Vagina (tissue), 2 donors: ENCODE data around the gene TBC1D16.

ENCODE experiments used
- CTCF ChIP-seq, 3 experiments: fragments of 450-650 bp in 2 of 3; fragments of 200-600 bp in 1 of 3; sonication (generic) in 1 of 3; IDR thresholded peaks; one replicate each; pipeline ENCODE4 v1.5.1; 2017 to 2019; ENCODE audit warnings: antibody characterized with exemption in 3 of 3, mild to moderate bottlenecking in 2 of 3, moderate library complexity in 2 of 3
- POLR2A ChIP-seq, 2 donors: fragments of 450-650 bp; IDR thresholded peaks; one replicate each; pipeline ENCODE4 v1.6.1; 2017; ENCODE audit warnings: antibody characterized with exemption in 2 of 2, mild to moderate bottlenecking in 2 of 2, moderate library complexity in 2 of 2

- TF ChIP-seq CTCF (IDR thresholded peaks at IDR 0.05) (no peak), POLR2A (IDR thresholded peaks at IDR 0.05) (no peak)
Measured at GRCh38 chr17:80025140-80025539, 10.5 kb downstream of the TBC1D16 start.
